Skeletal muscle tissue (tissue), 4 donors: Measurements from ENCODE around the gene GSTM3. TPM values are rescaled to one million over a fixed set of nuclear protein-coding genes. Genes with fewer than 3 reads are reported as not detected.
"Not testable (repeated sequence)": the region's sequence is repeated elsewhere in the genome, so short reads cannot be mapped to it uniquely, and the experiment has no call there.

Source experiments
- H3K27ac ChIP-seq: one replicate; pipeline ENCODE4 v1.7.0; 2013; ENCODE audit warnings: mild to moderate bottlenecking, low read depth, low read length, inconsistent platforms
- H3K27me3 ChIP-seq, 3 donors: one replicate each; pipeline ENCODE4 v1.7.0; 2013; ENCODE audit warnings: low read length in 3 of 3; ENCODE audit not compliant: control insufficient read depth in 3 of 3, insufficient read depth in 3 of 3
- H3K36me3 ChIP-seq, 3 donors: one replicate each; pipeline ENCODE4 v1.7.0; 2013; ENCODE audit warnings: low read length in 3 of 3; ENCODE audit not compliant: control insufficient read depth in 3 of 3, insufficient read depth in 3 of 3
- H3K4me1 ChIP-seq, 3 donors: one replicate each; pipeline ENCODE4 v1.7.0; 2013; ENCODE audit warnings: low read length in 3 of 3, mild to moderate bottlenecking in 3 of 3; ENCODE audit not compliant: control insufficient read depth in 3 of 3, insufficient read depth in 3 of 3
- H3K4me3 ChIP-seq, 3 donors: one replicate each; pipeline ENCODE4 v1.7.0; 2013; ENCODE audit warnings: low read length in 3 of 3
- H3K9ac ChIP-seq, 3 donors: one replicate each; pipeline ENCODE4 v1.7.0; 2013; ENCODE audit warnings: low read length in 3 of 3, mild to moderate bottlenecking in 3 of 3, moderate library complexity in 2 of 3, low read depth in 1 of 3
- H3K9me3 ChIP-seq, 3 donors: one replicate each; pipeline ENCODE4 v1.7.0; 2013; ENCODE audit warnings: low read length in 3 of 3; ENCODE audit not compliant: control insufficient read depth in 3 of 3
- total RNA-seq: library from RNA; depleted of rRNA; stranded (reverse); fragments of >200 nt; gene quantifications from one replicate; pipeline ENCODE4 v1.2.3, GENCODE V29; 2014
- donor health status: Osteomylitis.

The GSTM3 gene
- total RNA-seq, 1 donor from 2014 or later: 24.5 TPM

DNA sequence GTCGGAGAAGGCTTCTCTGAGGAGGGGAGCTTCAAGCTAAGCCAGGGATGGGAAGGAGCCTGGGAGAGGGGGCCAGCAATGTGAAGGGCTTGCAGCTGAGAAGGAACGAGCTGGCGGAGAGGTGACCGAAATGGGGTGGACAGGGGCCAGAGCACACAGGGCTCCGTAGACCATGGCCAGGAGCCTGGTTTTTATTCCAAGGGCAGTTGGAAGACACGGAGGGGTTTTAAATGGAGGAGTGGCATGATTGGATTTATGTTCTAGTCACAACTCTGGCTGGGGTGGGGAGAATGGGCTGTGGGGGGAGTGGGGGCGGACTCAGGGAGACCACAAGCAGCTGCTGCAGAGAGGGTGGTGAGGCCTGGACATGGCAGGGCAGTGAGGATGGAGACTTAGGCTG, 28.0 kb upstream of the GSTM3 start:
- H3K4me1 ChIP-seq: peaks cover 2 to 13% (median 3%) of the 10 kb centered on the region in 3 donors
- no peak overlapping the region for H3K9ac ChIP-seq
- no peaks in the 10 kb centered on the region for H3K27me3 ChIP-seq
- no peaks in the 10 kb centered on the region for H3K9me3 ChIP-seq
- H3K36me3 ChIP-seq: no peaks in the 10 kb centered on the region
- H3K4me3 ChIP-seq: no peak overlapping the region
- H3K27ac ChIP-seq: no peak overlapping the region

DNA sequence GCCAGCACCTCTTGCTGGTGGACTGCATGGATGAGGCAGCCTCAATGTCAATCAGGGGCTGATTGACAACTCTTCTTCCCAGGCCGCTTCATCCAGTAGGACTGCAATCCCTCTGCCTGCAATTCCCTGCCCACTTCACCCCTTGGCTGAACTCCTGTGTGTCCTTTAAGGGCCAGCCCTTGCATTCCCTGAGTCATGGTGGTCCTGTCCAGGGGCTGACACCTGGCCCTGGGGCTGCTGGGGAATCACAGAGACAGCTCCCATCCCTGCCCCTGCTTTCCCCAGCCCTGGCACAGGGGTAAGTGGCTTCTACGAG, 27.5 kb upstream of the GSTM3 start:
- Histone ChIP-seq H3K36me3 (no peaks in the 10 kb centered on the region), H3K4me1 (peaks cover 0 to 16% (median 2%) of the 10 kb centered on the region in 3 donors), H3K27me3 (no peaks in the 10 kb centered on the region), H3K9me3 (no peaks in the 10 kb centered on the region), H3K27ac (no peak overlapping the region), H3K9ac (no peak overlapping the region), H3K4me3 (no peak overlapping the region)

DNA sequence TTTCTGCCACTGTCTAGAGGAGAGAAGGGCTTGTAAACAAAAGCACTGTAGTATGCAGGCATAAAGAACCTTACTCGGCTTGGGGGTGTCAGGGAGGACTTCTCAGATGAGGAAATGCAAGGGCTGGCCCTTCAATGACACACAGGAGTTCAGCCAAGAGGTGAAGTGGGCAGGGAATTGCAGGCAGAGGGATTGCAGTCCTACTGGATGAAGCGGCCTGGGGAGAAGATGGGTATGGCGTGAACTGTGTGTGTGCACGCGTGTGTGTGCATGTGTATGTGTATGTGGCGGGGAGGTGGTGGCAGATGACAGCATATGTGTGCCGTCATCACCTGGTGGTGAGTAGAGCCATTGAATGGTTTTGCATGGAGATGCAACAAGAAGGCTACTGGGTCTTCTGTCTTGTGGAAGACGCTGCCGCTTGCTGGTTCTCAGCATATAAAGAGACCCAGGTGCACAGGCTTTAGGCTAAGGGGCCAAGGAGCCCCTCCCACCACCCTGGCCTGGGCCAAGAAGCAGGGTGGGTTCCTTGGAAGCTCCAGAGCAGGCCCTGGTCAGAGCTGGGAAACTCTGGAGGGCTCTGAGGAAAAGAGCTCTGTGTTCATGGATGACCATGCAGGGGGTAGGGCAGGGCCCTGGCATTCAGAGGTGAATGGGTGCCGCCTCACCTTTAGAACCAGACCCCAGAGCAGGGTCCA, 26.9 kb upstream of the GSTM3 start:
- no peak overlapping the region for H3K4me3 ChIP-seq
- no peaks in the 10 kb centered on the region for H3K36me3 ChIP-seq
- H3K27me3 ChIP-seq: no peaks in the 10 kb centered on the region
- peaks cover 0 to 12% (median 1%) of the 10 kb centered on the region in 3 donors for H3K4me1 ChIP-seq
- H3K9ac ChIP-seq: no peak overlapping the region
- no peaks in the 10 kb centered on the region for H3K9me3 ChIP-seq
- no peak overlapping the region for H3K27ac ChIP-seq

GRCh38 chr1:109766991-109767636, 26.3 kb upstream of the GSTM3 start:
- not testable (repeated sequence) for H3K9me3 ChIP-seq, H3K4me3 ChIP-seq, H3K36me3 ChIP-seq, H3K27me3 ChIP-seq, H3K27ac ChIP-seq, H3K9ac ChIP-seq
- peaks cover 0 to 11% (median 0%) of the 10 kb centered on the region in 3 donors for H3K4me1 ChIP-seq

DNA sequence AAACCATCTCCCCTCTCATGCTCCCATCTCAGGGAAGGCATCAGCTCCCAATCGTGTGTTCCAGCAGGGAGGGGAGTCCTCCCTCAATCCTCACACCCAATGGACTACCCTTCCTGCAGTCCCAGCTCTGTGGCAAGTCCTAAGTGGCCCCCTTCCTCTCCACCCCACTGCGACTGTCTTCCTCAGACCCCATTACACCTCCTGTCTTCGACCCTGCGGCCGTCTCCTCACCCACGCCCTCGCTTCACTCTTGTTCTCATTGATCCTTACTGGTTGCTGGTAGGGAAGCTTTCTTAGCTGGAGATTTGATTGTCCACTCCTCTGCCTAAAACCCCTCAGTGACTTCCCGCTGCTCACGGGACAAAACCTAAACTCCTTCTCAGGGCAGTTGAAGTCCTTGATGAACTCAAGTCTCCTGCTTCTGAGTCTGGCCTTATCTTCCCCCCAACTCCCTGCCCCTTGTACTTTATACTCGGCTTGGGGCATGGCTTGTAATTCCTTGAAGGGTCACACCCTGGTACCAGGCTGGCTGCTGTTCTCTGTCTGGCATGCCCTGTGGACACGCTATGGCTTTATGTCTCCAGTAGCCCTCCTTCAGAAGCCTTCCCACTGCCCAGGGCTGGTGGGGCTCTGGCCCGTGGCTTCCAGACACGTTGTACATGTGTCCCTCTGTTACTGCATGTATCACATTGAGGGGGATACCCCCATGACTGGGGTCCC, 25.2 kb upstream of the GSTM3 start:
- Histone ChIP-seq H3K9ac (no peak overlapping the region), H3K36me3 (no peaks in the 10 kb centered on the region), H3K9me3 (no peaks in the 10 kb centered on the region), H3K27ac (no peak overlapping the region), H3K4me1 (peaks cover 0 to 11% (median 0%) of the 10 kb centered on the region in 3 donors), H3K4me3 (no peak overlapping the region), H3K27me3 (no peaks in the 10 kb centered on the region)

GRCh38 chr1:109765483-109765815, 24.6 kb upstream of the GSTM3 start:
- Histone ChIP-seq H3K9ac (no peak overlapping the region), H3K27me3 (no peaks in the 10 kb centered on the region)

DNA sequence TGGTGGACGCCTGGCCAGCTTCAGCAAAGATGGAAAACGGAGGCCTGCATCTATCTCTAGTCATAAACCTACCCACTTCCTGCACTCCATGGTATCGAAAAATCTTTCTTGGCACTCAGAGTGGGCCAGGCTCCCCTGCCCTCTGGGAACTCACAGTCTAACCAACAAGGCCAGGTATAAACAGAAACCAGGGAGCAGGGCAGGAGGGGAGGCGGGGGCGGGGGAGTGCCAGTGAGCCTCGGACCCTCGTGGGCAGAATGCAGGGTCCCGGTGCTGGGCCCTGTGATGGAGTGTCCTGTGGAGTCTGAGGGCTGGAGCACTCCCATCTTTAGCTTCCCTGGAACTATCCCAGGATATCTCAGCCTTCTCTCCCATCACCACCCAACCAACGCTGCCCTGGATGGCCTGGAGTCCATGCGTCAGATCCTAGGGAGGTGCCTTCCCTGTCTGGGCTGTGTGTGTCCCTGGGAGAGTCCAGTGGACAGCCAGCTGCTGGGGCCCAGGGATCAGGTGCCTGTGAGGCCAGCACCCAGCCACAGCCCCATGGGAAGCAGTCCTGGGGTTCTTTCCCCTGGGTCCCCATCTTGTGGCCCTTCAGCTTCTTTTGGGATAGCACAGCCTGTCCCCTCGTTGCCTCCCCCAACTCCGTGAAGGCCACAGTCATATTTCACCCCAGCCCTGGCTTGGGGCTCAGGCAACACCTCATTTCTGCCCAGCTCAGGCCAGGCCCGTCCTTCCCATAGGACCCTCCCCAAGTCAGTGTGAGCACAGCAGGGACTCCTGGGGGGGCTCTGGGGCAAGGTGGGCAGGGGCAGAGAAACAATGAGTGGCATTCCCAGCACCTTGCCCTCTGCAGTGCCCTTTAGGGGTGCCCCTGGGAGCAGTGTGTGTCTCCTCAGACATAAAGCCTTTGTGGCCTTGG, 24.0 kb upstream of the GSTM3 start:
- Histone ChIP-seq H3K4me3 (no peak overlapping the region), H3K27me3 (no peaks in the 10 kb centered on the region), H3K27ac (no peak overlapping the region), H3K36me3 (no peaks in the 10 kb centered on the region), H3K9me3 (no peaks in the 10 kb centered on the region), H3K9ac (no peak overlapping the region), H3K4me1 (peaks cover 0 to 7% (median 0%) of the 10 kb centered on the region in 3 donors)

More at GRCh38 chr1:109765483-109765815, 24.6 kb upstream of the GSTM3 start:
- Histone ChIP-seq H3K27ac (no peak overlapping the region), H3K4me1 (peaks cover 0 to 7% (median 0%) of the 10 kb centered on the region in 3 donors), H3K36me3 (no peaks in the 10 kb centered on the region), H3K9me3 (no peaks in the 10 kb centered on the region), H3K4me3 (no peak overlapping the region)

DNA sequence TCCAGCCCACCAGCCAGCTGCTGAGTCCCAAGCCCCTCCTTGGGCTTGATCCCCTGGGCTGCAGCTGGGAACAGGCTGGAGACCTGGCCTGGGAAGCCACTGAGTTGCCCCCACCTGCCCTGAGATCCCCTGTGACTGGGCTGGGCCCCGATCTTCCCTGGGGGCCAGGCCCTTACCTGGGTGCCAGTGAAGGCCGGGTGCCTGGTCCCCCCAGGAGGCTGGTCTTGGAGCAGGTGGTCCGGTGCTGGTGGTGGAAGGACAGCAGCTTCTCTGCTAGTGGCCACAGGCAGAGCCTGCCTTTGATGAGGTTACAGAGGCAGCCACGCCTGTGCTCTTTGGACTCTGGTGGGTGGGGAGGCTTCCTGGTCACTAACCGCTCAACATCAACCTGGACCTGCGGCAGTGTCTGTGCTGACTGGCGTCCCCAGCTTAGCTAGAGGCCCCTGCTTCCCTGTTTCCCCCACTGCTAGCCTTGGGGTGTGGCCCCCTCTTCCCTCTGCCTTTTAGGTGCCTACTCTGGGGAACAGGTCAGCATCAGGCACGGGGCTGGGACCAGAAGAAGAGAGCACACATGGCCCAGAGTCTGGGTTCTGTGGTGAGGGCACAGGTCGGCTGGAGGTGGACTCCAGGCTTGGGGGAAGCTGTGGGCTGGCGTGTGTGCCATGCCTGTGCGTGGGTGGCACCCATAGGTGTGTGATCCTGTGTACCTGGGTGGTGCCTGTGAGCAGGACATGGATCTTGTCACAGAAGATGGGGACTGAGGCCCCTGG, 23.0 kb upstream of the GSTM3 start, which contains the start of gene EPS8L3:
EPS8L3 (minus strand) TSS at position 278 of the 770 bp plus-strand sequence. CDS start 2,174 bp downstream, outside the sequence.
- H3K4me1 ChIP-seq: peaks cover 0 to 7% (median 0%) of the 10 kb centered on the region in 3 donors
- H3K9me3 ChIP-seq: no peaks in the 10 kb centered on the region
- no peaks in the 10 kb centered on the region for H3K36me3 ChIP-seq
- no peak within 1 kb of the TSS for H3K4me3 ChIP-seq
- H3K27me3 ChIP-seq: no peaks in the 10 kb centered on the region
- H3K9ac ChIP-seq: no peak within 1 kb of the TSS
- no peak within 1 kb of the TSS for H3K27ac ChIP-seq
